GM12801 (cell line): Measurements from ENCODE around the gene TLCD1.

ENCODE experiments used
- CTCF ChIP-seq: IDR thresholded peaks from one replicate; pipeline ENCODE4 v1.5.1; 2011; ENCODE audit warnings: control low read depth; ENCODE audit not compliant: insufficient read length; ENCODE audit errors: extremely low read depth

Gene TLCD1

GRCh38 chr17:28706471-28707338 lies 19.3 kb downstream of the TLCD1 start:
- no peak for TF ChIP-seq CTCF

GRCh38 chr17:28705728-28706334 lies 20.2 kb downstream of the TLCD1 start:
- TF ChIP-seq CTCF = no peak

- no peak for TF ChIP-seq CTCF
Measured at GRCh38 chr17:28705074-28705659, 20.9 kb downstream of the TLCD1 start.

GRCh38 chr17:28704219-28704858 lies 21.7 kb downstream of the TLCD1 start:
- no peak for TF ChIP-seq CTCF

GRCh38 chr17:28703552-28704218 lies 22.3 kb downstream of the TLCD1 start:
- TF ChIP-seq CTCF = no peak

GRCh38 chr17:28702752-28703150 lies 23.3 kb downstream of the TLCD1 start:
- no peak for TF ChIP-seq CTCF
